Type B pancreatic cell (in vitro differentiated cells): ENCODE data around the gene LARP1. TPM values are rescaled to one million over a fixed set of nuclear protein-coding genes. Genes with fewer than 3 reads are reported as not detected.
A peak's percentile ranks its signal among the peaks of the same experiment; 100 is the strongest.
"Not testable (repeated sequence)": the region's sequence is repeated elsewhere in the genome, so short reads cannot be mapped to it uniquely, and the experiment has no call there.

Source experiments
- DNase-seq: peaks from one replicate; pipeline ENCODE4 v3.0.0; 2021; ENCODE audit warnings: mixed read lengths; ENCODE audit not compliant: unreplicated experiment; ENCODE audit errors: extremely low spot score
- H3K27ac Mint-ChIP-seq: 2 replicates; pipeline ENCODE4 v1.8.0; 2021; ENCODE audit warnings: mild to moderate bottlenecking, mixed read lengths
- H3K27me3 Mint-ChIP-seq: 2 replicates; pipeline ENCODE4 v1.8.0; 2021; ENCODE audit warnings: mixed read lengths
- H3K36me3 Mint-ChIP-seq: 2 replicates; pipeline ENCODE4 v1.8.0; 2021; ENCODE audit warnings: mixed read lengths
- H3K4me1 Mint-ChIP-seq: one replicate; pipeline ENCODE4 v1.8.0; 2021; ENCODE audit warnings: mixed read lengths; ENCODE audit not compliant: unreplicated experiment
- H3K4me3 Mint-ChIP-seq: 2 replicates; pipeline ENCODE4 v1.8.0; 2021; ENCODE audit warnings: mild to moderate bottlenecking, mixed read lengths
- H3K9me3 Mint-ChIP-seq: 2 replicates; pipeline ENCODE4 v1.8.0; 2021; ENCODE audit warnings: mixed read lengths
- total RNA-seq: library from RNA; stranded (reverse); gene quantifications from 2 replicates; pipeline ENCODE4 v1.2.1, GENCODE V29; 2021; ENCODE audit warnings: low replicate concordance
- TF ChIP-seq, protein P1 (sequence below): fragments of 200-600 bp; sonication (generic); conservative IDR thresholded peaks from 2 replicates; pipeline ENCODE4 v1.5.0; 2021; ENCODE audit warnings: antibody characterized with exemption, mild to moderate bottlenecking

Gene LARP1
- total RNA-seq, 1 donor from 2014 or later: 220 TPM

GRCh38 chr5:154757814-154758406 lies 2.7 kb downstream of the LARP1 start:
- TF ChIP-seq, protein P1, sequence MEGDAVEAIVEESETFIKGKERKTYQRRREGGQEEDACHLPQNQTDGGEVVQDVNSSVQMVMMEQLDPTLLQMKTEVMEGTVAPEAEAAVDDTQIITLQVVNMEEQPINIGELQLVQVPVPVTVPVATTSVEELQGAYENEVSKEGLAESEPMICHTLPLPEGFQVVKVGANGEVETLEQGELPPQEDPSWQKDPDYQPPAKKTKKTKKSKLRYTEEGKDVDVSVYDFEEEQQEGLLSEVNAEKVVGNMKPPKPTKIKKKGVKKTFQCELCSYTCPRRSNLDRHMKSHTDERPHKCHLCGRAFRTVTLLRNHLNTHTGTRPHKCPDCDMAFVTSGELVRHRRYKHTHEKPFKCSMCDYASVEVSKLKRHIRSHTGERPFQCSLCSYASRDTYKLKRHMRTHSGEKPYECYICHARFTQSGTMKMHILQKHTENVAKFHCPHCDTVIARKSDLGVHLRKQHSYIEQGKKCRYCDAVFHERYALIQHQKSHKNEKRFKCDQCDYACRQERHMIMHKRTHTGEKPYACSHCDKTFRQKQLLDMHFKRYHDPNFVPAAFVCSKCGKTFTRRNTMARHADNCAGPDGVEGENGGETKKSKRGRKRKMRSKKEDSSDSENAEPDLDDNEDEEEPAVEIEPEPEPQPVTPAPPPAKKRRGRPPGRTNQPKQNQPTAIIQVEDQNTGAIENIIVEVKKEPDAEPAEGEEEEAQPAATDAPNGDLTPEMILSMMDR: no peak
- no peaks in the 10 kb centered on the region for H3K27me3 Mint-ChIP-seq
- H3K4me3 Mint-ChIP-seq: peak overlapping the region; percentile 87
- DNase-seq: no peak
- peak overlapping the region; percentile 38 for H3K27ac Mint-ChIP-seq
- no peaks in the 10 kb centered on the region for H3K36me3 Mint-ChIP-seq
- no peaks in the 10 kb centered on the region for H3K9me3 Mint-ChIP-seq
- H3K4me1 Mint-ChIP-seq: peaks cover 55% of the 10 kb centered on the region

GRCh38 chr5:154758493-154758892 lies 3.3 kb downstream of the LARP1 start:
- peaks cover 50% of the 10 kb centered on the region for H3K4me1 Mint-ChIP-seq
- DNase-seq: no peak
- H3K27me3 Mint-ChIP-seq: no peaks in the 10 kb centered on the region
- H3K4me3 Mint-ChIP-seq: peak overlapping the region; percentile 87
- TF ChIP-seq, protein P1: no peak
- no peaks in the 10 kb centered on the region for H3K9me3 Mint-ChIP-seq
- H3K36me3 Mint-ChIP-seq: no peaks in the 10 kb centered on the region
- peak overlapping the region; percentile 0 for H3K27ac Mint-ChIP-seq

- H3K4me1 Mint-ChIP-seq: peaks cover 45% of the 10 kb centered on the region
These were observed 3.8 kb downstream of the LARP1 start for GRCh38 chr5:154758977-154759376.

GRCh38 chr5:154759868-154760267 lies 4.7 kb downstream of the LARP1 start:
- DNase-seq, H3K27ac Mint-ChIP-seq: not testable (repeated sequence)

More at GRCh38 chr5:154758977-154759376, 3.8 kb downstream of the LARP1 start:
- DNase-seq: no peak
- no peaks in the 10 kb centered on the region for H3K9me3 Mint-ChIP-seq
- H3K27ac Mint-ChIP-seq: peak overlapping the region; percentile 0
- TF ChIP-seq, protein P1: no peak
- H3K36me3 Mint-ChIP-seq: no peaks in the 10 kb centered on the region
- peak overlapping the region; percentile 87 for H3K4me3 Mint-ChIP-seq
- no peaks in the 10 kb centered on the region for H3K27me3 Mint-ChIP-seq

GRCh38 chr5:154761046-154761736 lies 6.0 kb downstream of the LARP1 start:
- H3K9me3 Mint-ChIP-seq: no peaks in the 10 kb centered on the region
- H3K27me3 Mint-ChIP-seq: no peaks in the 10 kb centered on the region
- TF ChIP-seq, protein P1: no peak
- peaks cover 53% of the 10 kb centered on the region for H3K4me1 Mint-ChIP-seq
- no peak overlapping the region for H3K27ac Mint-ChIP-seq
- H3K4me3 Mint-ChIP-seq: peak overlapping the region; percentile 34
- H3K36me3 Mint-ChIP-seq: no peaks in the 10 kb centered on the region
- no peak for DNase-seq

More at GRCh38 chr5:154759868-154760267, 4.7 kb downstream of the LARP1 start:
- H3K4me3 Mint-ChIP-seq, H3K36me3 Mint-ChIP-seq, H3K9me3 Mint-ChIP-seq, H3K27me3 Mint-ChIP-seq: not testable (repeated sequence)
- H3K4me1 Mint-ChIP-seq: peaks cover 42% of the 10 kb centered on the region

DNA sequence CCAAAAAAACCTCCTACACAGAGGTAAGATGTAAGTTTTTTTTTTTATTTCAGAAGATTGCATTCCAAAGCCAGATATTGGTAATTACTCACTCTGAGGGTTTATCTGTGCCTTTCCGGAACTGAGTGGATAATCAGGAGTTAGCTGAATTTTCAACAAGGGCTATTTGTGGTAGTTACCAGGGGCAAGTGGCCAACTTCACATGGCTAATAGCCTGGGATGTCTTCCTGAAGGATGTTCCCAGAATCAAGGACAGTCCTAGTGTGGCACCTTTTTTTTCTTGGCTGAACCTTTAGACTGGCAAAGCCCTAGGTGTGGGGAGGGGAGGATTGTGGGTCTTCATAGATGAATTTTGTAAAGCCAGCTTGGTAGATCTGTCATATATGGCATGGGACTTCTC lies 7.1 kb downstream of the LARP1 start:
- Mint-ChIP-seq H3K27me3 (no peaks in the 10 kb centered on the region), H3K27ac (no peak overlapping the region), H3K4me1 (peaks cover 63% of the 10 kb centered on the region), H3K9me3 (no peaks in the 10 kb centered on the region), H3K4me3 (no peak overlapping the region), H3K36me3 (no peaks in the 10 kb centered on the region)
- DNase-seq: no peak
- TF ChIP-seq, protein P1: no peak
